Mucosa of stomach (tissue), 1 donor: ENCODE results near the gene PRDX1.
A peak's percentile ranks its signal among the peaks of the same experiment; 100 is the strongest.

Source experiments
- H3K27me3 ChIP-seq: one replicate; pipeline ENCODE4 v1.7.0; 2013; ENCODE audit warnings: mild to moderate bottlenecking, low read length; ENCODE audit not compliant: control insufficient read depth, insufficient read depth
- H3K36me3 ChIP-seq: one replicate; pipeline ENCODE4 v1.7.0; 2013; ENCODE audit warnings: low read length; ENCODE audit not compliant: control insufficient read depth, insufficient read depth
- H3K4me1 ChIP-seq: one replicate; pipeline ENCODE4 v1.7.0; 2013; ENCODE audit warnings: mild to moderate bottlenecking, low read length; ENCODE audit not compliant: control insufficient read depth, insufficient read depth
- H3K4me3 ChIP-seq: one replicate; pipeline ENCODE4 v1.7.0; 2013; ENCODE audit warnings: low read length
- H3K9ac ChIP-seq: one replicate; pipeline ENCODE4 v1.7.0; 2013; ENCODE audit warnings: mild to moderate bottlenecking, low read length, moderate library complexity
- H3K9me3 ChIP-seq: one replicate; pipeline ENCODE4 v1.7.0; 2013; ENCODE audit warnings: mild to moderate bottlenecking, low read length, moderate library complexity; ENCODE audit not compliant: control insufficient read depth
- donor health status: Pancreatic carcinoma.

PRDX1 gene

GRCh38 chr1:45521413-45522323 lies at the start of gene PRDX1:
PRDX1 (minus strand) TSS chr1:45521884; CDS start chr1:45519043, 2,841 bp downstream.
- no peaks in the 10 kb centered on the region for H3K27me3 ChIP-seq
- H3K4me3 ChIP-seq = peak within 1 kb of the TSS; percentile 98
- peak within 1 kb of the TSS; percentile 98 for H3K9ac ChIP-seq
- H3K4me1 ChIP-seq = peaks cover 39% of the 10 kb centered on the region
- no peaks in the 10 kb centered on the region for H3K36me3 ChIP-seq
- H3K9me3 ChIP-seq = no peaks in the 10 kb centered on the region

GRCh38 chr1:45570631-45571030 lies 48.9 kb upstream of the PRDX1 start:
- H3K27me3 ChIP-seq = no peaks in the 10 kb centered on the region
- no peak overlapping the region for H3K4me3 ChIP-seq
- H3K36me3 ChIP-seq = peaks cover 17% of the 10 kb centered on the region
- H3K9me3 ChIP-seq = no peaks in the 10 kb centered on the region
- no peaks in the 10 kb centered on the region for H3K4me1 ChIP-seq
- no peak overlapping the region for H3K9ac ChIP-seq

GRCh38 chr1:45569962-45570581 lies 48.4 kb upstream of the PRDX1 start:
- H3K27me3 ChIP-seq = no peaks in the 10 kb centered on the region
- no peaks in the 10 kb centered on the region for H3K9me3 ChIP-seq
- no peak overlapping the region for H3K4me3 ChIP-seq
- H3K4me1 ChIP-seq = no peaks in the 10 kb centered on the region
- H3K9ac ChIP-seq = no peak overlapping the region
- H3K36me3 ChIP-seq = peaks cover 17% of the 10 kb centered on the region

DNA sequence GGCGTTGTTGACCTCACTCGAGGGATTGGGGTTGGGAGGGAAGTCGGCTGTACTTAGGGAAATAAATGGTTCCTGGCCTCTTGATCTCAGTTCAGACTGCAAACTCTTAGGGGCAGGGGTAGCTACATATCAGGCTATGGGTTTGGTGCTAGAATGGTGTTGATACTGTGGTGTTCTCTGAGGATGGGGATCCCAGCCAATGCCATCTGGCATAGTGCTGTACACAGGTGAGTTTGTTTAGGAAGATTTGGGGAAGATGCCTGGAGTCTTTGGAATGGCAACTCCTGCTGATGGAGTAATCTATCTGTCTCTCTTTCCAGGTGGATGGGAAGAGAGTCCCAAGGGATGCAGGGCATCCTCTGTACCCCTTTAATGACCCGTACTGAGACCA lies 47.9 kb upstream of the PRDX1 start:
- Histone ChIP-seq H3K4me3 (no peak overlapping the region), H3K4me1 (no peaks in the 10 kb centered on the region), H3K27me3 (no peaks in the 10 kb centered on the region), H3K36me3 (peaks cover 17% of the 10 kb centered on the region), H3K9me3 (no peaks in the 10 kb centered on the region), H3K9ac (no peak overlapping the region)

- no peak overlapping the region for H3K9ac ChIP-seq
- peaks cover 17% of the 10 kb centered on the region for H3K36me3 ChIP-seq
- no peaks in the 10 kb centered on the region for H3K27me3 ChIP-seq
- no peaks in the 10 kb centered on the region for H3K9me3 ChIP-seq
- H3K4me3 ChIP-seq = no peak overlapping the region
- no peaks in the 10 kb centered on the region for H3K4me1 ChIP-seq
These were observed 46.7 kb upstream of the PRDX1 start for GRCh38 chr1:45568421-45568820.

DNA sequence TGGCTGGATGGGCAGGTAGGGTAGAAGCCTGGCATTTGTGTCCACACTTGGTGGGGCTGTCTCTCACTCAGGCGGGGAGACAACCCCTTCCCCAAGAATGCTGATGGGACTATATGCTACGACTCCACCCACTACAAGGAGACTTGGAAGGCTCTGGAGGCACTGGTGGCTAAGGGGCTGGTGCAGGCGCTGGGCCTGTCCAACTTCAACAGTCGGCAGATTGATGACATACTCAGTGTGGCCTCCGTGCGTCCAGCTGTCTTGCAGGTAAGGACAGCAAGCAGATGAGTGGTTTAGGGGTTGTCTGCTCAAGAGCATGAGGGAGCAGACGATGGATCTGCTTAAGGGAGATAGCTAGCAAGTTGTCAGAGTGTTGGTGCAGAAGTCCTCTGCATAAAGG lies 46.2 kb upstream of the PRDX1 start:
- H3K36me3 ChIP-seq = peaks cover 17% of the 10 kb centered on the region

GRCh38 chr1:45566722-45567121 lies 45.0 kb upstream of the PRDX1 start:
- H3K4me3 ChIP-seq = no peak overlapping the region
- no peaks in the 10 kb centered on the region for H3K9me3 ChIP-seq
- peaks cover 17% of the 10 kb centered on the region for H3K36me3 ChIP-seq
- H3K4me1 ChIP-seq = no peaks in the 10 kb centered on the region
- H3K27me3 ChIP-seq = no peaks in the 10 kb centered on the region
- H3K9ac ChIP-seq = no peak overlapping the region

More for the DNA sequence above, 46.2 kb upstream of the PRDX1 start:
- H3K9ac ChIP-seq = no peak overlapping the region
- no peaks in the 10 kb centered on the region for H3K4me1 ChIP-seq
- H3K27me3 ChIP-seq = no peaks in the 10 kb centered on the region
- no peak overlapping the region for H3K4me3 ChIP-seq
- H3K9me3 ChIP-seq = no peaks in the 10 kb centered on the region

GRCh38 chr1:45563843-45564242 lies 42.2 kb upstream of the PRDX1 start:
- H3K27me3 ChIP-seq = no peaks in the 10 kb centered on the region
- no peaks in the 10 kb centered on the region for H3K9me3 ChIP-seq
- no peak overlapping the region for H3K9ac ChIP-seq
- H3K4me3 ChIP-seq = no peak overlapping the region
- no peaks in the 10 kb centered on the region for H3K4me1 ChIP-seq
- peaks cover 14% of the 10 kb centered on the region for H3K36me3 ChIP-seq

- Histone ChIP-seq H3K9ac (peak overlapping the region; percentile 43), H3K4me1 (peaks cover 21% of the 10 kb centered on the region), H3K4me3 (no peak overlapping the region), H3K27me3 (no peaks in the 10 kb centered on the region), H3K9me3 (no peaks in the 10 kb centered on the region), H3K36me3 (peaks cover 4% of the 10 kb centered on the region)
These were observed 35.8 kb upstream of the PRDX1 start for GRCh38 chr1:45557422-45557944.

- Histone ChIP-seq H3K4me3 (no peak overlapping the region), H3K27me3 (no peaks in the 10 kb centered on the region), H3K4me1 (peaks cover 37% of the 10 kb centered on the region), H3K9me3 (no peaks in the 10 kb centered on the region), H3K9ac (no peak overlapping the region), H3K36me3 (no peaks in the 10 kb centered on the region)
These were observed 32.5 kb upstream of the PRDX1 start for GRCh38 chr1:45554198-45554597.

DNA sequence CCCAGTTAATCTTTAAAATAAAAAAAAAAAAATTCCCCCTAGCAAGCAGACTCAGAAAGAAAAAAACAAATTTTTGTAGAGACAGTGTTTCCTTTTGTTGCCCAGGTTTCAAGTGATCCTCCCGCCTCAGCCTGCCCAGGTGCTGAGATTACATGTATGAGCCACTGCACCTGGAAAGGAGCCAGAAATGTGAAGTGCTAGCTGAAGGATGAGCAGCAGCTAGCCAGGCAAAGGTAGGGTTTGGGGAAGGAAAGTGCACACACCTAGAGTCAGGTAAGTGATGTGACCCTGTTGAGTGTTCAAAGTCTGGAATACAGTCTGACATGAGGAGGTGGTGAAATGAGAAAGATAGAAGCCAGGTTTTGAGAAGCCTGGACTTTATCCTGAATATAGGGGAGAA lies 30.6 kb upstream of the PRDX1 start:
- Histone ChIP-seq H3K4me3 (peak overlapping the region; percentile 83), H3K9ac (peak overlapping the region; percentile 84), H3K9me3 (no peaks in the 10 kb centered on the region), H3K27me3 (no peaks in the 10 kb centered on the region), H3K4me1 (peaks cover 33% of the 10 kb centered on the region), H3K36me3 (no peaks in the 10 kb centered on the region)

- Histone ChIP-seq H3K4me3 (peak overlapping the region; percentile 83), H3K9ac (peak overlapping the region; percentile 84), H3K4me1 (peaks cover 28% of the 10 kb centered on the region)
These were observed 30.0 kb upstream of the PRDX1 start for GRCh38 chr1:45551684-45552083.

More at GRCh38 chr1:45551684-45552083, 30.0 kb upstream of the PRDX1 start:
- Histone ChIP-seq H3K9me3 (no peaks in the 10 kb centered on the region), H3K36me3 (no peaks in the 10 kb centered on the region), H3K27me3 (no peaks in the 10 kb centered on the region)
